Fibroblast of mammary gland (primary cell): ENCODE measurements around the gene MRPL45.
A peak's percentile ranks its signal among the peaks of the same experiment; 100 is the strongest.
"Not testable (repeated sequence)": the region's sequence is repeated elsewhere in the genome, so short reads cannot be mapped to it uniquely, and the experiment has no call there.

ENCODE experiments used
- DNase-seq: peaks from one replicate; pipeline ENCODE4 v3.0.0-alpha.2; 2010; ENCODE audit warnings: low read depth
- H3K4me3 ChIP-seq: 2 replicates; pipeline ENCODE4 v1.5.1; 2011; ENCODE audit warnings: low read depth, mild to moderate bottlenecking, low read length, moderate library complexity; ENCODE audit not compliant: control insufficient read depth
- CTCF ChIP-seq: conservative IDR thresholded peaks from 2 replicates; pipeline ENCODE4 v1.5.1; 2011; ENCODE audit warnings: low read depth, low read length, inconsistent platforms; ENCODE audit not compliant: control insufficient read depth, insufficient read depth

The MRPL45 gene

GRCh38 chr17:38296834-38297517 lies at the start of gene MRPL45:
TSS of gene MRPL45 (plus strand) at chr17:38297168. CDS start at chr17:38297184, 16 bp downstream.
- peak within 1 kb of the TSS; percentile 65 for H3K4me3 ChIP-seq
- DNase-seq = peak; percentile 94

GRCh38 chr17:38253191-38253590 lies 43.8 kb upstream of the MRPL45 start:
- not testable (repeated sequence) for H3K4me3 ChIP-seq, DNase-seq

- not testable (repeated sequence) for H3K4me3 ChIP-seq, DNase-seq
Measured at GRCh38 chr17:38254357-38254756, 42.6 kb upstream of the MRPL45 start.

GRCh38 chr17:38257013-38257621 lies 39.9 kb upstream of the MRPL45 start:
- peak overlapping the region; percentile 31 for H3K4me3 ChIP-seq

GRCh38 chr17:38265974-38266506 lies 30.9 kb upstream of the MRPL45 start:
- H3K4me3 ChIP-seq, DNase-seq: not testable (repeated sequence)

More at GRCh38 chr17:38257013-38257621, 39.9 kb upstream of the MRPL45 start:
- DNase-seq = peak; percentile 60

GRCh38 chr17:38266571-38266970 lies 30.4 kb upstream of the MRPL45 start:
- not testable (repeated sequence) for DNase-seq, H3K4me3 ChIP-seq

GRCh38 chr17:38268138-38268537 lies 28.8 kb upstream of the MRPL45 start:
- DNase-seq = not testable (repeated sequence)

GRCh38 chr17:38269045-38269444 lies 27.9 kb upstream of the MRPL45 start:
- not testable (repeated sequence) for DNase-seq, H3K4me3 ChIP-seq

More at GRCh38 chr17:38268138-38268537, 28.8 kb upstream of the MRPL45 start:
- H3K4me3 ChIP-seq = not testable (repeated sequence)

GRCh38 chr17:38269552-38269951 lies 27.4 kb upstream of the MRPL45 start:
- DNase-seq = peak; percentile 27
- H3K4me3 ChIP-seq = not testable (repeated sequence)

GRCh38 chr17:38285994-38286393 lies 11.0 kb upstream of the MRPL45 start:
- H3K4me3 ChIP-seq, DNase-seq: not testable (repeated sequence)

GRCh38 chr17:38286501-38287091 lies 10.4 kb upstream of the MRPL45 start:
- H3K4me3 ChIP-seq = not testable (repeated sequence)
- peak; percentile 61 for DNase-seq

- TF ChIP-seq CTCF = peak; percentile 42
- not testable (repeated sequence) for H3K4me3 ChIP-seq
- DNase-seq = peak; percentile 28
Measured at GRCh38 chr17:38288217-38288827, 8.6 kb upstream of the MRPL45 start.

GRCh38 chr17:38289760-38290159 lies 7.2 kb upstream of the MRPL45 start:
- not testable (repeated sequence) for DNase-seq, H3K4me3 ChIP-seq

GRCh38 chr17:38295602-38296365 lies 1.2 kb upstream of the MRPL45 start:
- peak; percentile 18 for DNase-seq
- H3K4me3 ChIP-seq = not testable (repeated sequence)
